ENCODE data around the gene TMEM229B.

DNA sequence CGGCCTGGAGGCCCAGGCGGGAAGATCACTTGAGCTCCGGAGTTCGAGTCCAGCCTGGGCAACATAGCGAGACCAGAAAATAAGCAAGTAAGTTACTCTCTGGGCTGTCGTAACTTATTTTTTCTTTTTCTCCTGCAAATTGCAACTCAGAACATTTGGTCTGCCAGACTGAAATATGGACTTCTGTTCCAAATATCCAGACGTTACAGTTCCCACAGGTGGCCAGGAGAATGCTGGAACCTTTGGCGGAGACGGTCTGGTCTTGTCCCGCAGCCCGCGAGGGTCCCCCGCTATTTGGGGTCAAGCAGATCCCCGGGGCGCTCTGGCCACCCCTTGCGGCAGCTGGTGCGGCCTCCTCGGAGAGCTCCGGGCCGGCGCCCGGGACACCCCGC, 44.1 kb upstream of the TMEM229B start:
- TF ChIP-seq, protein P1, sequence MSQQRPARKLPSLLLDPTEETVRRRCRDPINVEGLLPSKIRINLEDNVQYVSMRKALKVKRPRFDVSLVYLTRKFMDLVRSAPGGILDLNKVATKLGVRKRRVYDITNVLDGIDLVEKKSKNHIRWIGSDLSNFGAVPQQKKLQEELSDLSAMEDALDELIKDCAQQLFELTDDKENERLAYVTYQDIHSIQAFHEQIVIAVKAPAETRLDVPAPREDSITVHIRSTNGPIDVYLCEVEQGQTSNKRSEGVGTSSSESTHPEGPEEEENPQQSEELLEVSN (IDR thresholded peaks at IDR 0.05; ENCODE audit: borderline replicate concordance, low read depth): no peak
- TF ChIP-seq, protein P2, sequence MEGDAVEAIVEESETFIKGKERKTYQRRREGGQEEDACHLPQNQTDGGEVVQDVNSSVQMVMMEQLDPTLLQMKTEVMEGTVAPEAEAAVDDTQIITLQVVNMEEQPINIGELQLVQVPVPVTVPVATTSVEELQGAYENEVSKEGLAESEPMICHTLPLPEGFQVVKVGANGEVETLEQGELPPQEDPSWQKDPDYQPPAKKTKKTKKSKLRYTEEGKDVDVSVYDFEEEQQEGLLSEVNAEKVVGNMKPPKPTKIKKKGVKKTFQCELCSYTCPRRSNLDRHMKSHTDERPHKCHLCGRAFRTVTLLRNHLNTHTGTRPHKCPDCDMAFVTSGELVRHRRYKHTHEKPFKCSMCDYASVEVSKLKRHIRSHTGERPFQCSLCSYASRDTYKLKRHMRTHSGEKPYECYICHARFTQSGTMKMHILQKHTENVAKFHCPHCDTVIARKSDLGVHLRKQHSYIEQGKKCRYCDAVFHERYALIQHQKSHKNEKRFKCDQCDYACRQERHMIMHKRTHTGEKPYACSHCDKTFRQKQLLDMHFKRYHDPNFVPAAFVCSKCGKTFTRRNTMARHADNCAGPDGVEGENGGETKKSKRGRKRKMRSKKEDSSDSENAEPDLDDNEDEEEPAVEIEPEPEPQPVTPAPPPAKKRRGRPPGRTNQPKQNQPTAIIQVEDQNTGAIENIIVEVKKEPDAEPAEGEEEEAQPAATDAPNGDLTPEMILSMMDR (IDR thresholded peaks at IDR 0.05): no peak
- TF ChIP-seq, protein P3, sequence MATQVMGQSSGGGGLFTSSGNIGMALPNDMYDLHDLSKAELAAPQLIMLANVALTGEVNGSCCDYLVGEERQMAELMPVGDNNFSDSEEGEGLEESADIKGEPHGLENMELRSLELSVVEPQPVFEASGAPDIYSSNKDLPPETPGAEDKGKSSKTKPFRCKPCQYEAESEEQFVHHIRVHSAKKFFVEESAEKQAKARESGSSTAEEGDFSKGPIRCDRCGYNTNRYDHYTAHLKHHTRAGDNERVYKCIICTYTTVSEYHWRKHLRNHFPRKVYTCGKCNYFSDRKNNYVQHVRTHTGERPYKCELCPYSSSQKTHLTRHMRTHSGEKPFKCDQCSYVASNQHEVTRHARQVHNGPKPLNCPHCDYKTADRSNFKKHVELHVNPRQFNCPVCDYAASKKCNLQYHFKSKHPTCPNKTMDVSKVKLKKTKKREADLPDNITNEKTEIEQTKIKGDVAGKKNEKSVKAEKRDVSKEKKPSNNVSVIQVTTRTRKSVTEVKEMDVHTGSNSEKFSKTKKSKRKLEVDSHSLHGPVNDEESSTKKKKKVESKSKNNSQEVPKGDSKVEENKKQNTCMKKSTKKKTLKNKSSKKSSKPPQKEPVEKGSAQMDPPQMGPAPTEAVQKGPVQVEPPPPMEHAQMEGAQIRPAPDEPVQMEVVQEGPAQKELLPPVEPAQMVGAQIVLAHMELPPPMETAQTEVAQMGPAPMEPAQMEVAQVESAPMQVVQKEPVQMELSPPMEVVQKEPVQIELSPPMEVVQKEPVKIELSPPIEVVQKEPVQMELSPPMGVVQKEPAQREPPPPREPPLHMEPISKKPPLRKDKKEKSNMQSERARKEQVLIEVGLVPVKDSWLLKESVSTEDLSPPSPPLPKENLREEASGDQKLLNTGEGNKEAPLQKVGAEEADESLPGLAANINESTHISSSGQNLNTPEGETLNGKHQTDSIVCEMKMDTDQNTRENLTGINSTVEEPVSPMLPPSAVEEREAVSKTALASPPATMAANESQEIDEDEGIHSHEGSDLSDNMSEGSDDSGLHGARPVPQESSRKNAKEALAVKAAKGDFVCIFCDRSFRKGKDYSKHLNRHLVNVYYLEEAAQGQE (IDR thresholded peaks at IDR 0.05): no peak
- TF ChIP-seq HOXA7 (CRISPR knock-in tag; IDR thresholded peaks at IDR 0.05) (no peak), NPAS2 (CRISPR knock-in tag; IDR thresholded peaks at IDR 0.05; ENCODE audit: borderline replicate concordance) (no peak)

All from A549 (cell line).